T-helper 2 cell treated with Interferon-gamma antibody and Interleukin-4, amounts not matched to agents 5 μg/mL and 100 μg/mL, for 36 hours (primary cell): ENCODE results near the gene HS3ST5.
"Not testable (repeated sequence)": the region's sequence is repeated elsewhere in the genome, so short reads cannot be mapped to it uniquely, and the experiment has no call there.

Experiments
- DNase-seq: peaks from one replicate; pipeline ENCODE4 v3.0.0; 2021; ENCODE audit warnings: low spot score
- H3K27ac Mint-ChIP-seq: one replicate; pipeline ENCODE4 v1.8.0; 2021; ENCODE audit warnings: mild to moderate bottlenecking, mixed read lengths
- H3K27me3 Mint-ChIP-seq: one replicate; pipeline ENCODE4 v1.8.0; 2021; ENCODE audit warnings: low read depth, mixed read lengths
- H3K36me3 Mint-ChIP-seq: one replicate; pipeline ENCODE4 v1.8.0; 2021; ENCODE audit warnings: low read depth, mixed read lengths
- H3K4me1 Mint-ChIP-seq: one replicate; pipeline ENCODE4 v1.8.0; 2021; ENCODE audit warnings: low read depth, mixed read lengths
- H3K4me3 Mint-ChIP-seq: one replicate; pipeline ENCODE4 v1.8.0; 2022; ENCODE audit warnings: mild to moderate bottlenecking, moderate library complexity, mixed read lengths
- H3K9me3 Mint-ChIP-seq: one replicate; pipeline ENCODE4 v1.8.0; 2021; ENCODE audit warnings: mixed read lengths

The HS3ST5 gene

GRCh38 chr6:114355300-114355699, 12.5 kb upstream of the HS3ST5 start:
- H3K4me3 Mint-ChIP-seq = no peak overlapping the region
- no peak overlapping the region for H3K27ac Mint-ChIP-seq
- H3K9me3 Mint-ChIP-seq = no peaks in the 10 kb centered on the region
- no peaks in the 10 kb centered on the region for H3K27me3 Mint-ChIP-seq
- H3K4me1 Mint-ChIP-seq = no peaks in the 10 kb centered on the region
- H3K36me3 Mint-ChIP-seq = no peaks in the 10 kb centered on the region
- no peak for DNase-seq

GRCh38 chr6:114354482-114354881, 11.7 kb upstream of the HS3ST5 start:
- Mint-ChIP-seq H3K9me3 (no peaks in the 10 kb centered on the region), H3K36me3 (no peaks in the 10 kb centered on the region), H3K27ac (no peak overlapping the region), H3K4me1 (no peaks in the 10 kb centered on the region), H3K4me3 (no peak overlapping the region), H3K27me3 (no peaks in the 10 kb centered on the region)
- DNase-seq = no peak

DNA sequence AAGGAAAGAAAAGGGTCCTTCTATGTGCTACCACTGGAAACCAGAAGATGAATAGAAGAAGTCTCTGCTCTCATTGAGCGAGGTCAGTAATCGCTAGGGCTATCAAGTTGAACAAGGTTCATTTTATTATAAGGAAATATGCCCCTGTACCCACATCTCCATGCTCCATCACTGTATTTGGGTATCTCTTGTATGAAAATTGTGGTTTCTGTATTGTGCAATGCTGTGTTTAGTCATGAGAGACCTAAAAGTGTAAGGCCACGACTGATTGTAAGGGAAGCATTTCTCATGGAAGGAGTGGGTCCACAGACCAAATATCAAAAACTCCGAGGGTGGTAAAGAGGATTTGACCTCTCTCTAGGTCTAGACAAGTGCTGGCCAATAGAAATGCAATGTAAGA, 3.6 kb upstream of the HS3ST5 start:
- H3K27me3 Mint-ChIP-seq = peaks cover 21% of the 10 kb centered on the region
- DNase-seq = no peak
- no peaks in the 10 kb centered on the region for H3K36me3 Mint-ChIP-seq
- H3K27ac Mint-ChIP-seq = no peak overlapping the region
- H3K4me1 Mint-ChIP-seq = no peaks in the 10 kb centered on the region
- H3K9me3 Mint-ChIP-seq = no peaks in the 10 kb centered on the region
- H3K4me3 Mint-ChIP-seq = no peak overlapping the region

DNA sequence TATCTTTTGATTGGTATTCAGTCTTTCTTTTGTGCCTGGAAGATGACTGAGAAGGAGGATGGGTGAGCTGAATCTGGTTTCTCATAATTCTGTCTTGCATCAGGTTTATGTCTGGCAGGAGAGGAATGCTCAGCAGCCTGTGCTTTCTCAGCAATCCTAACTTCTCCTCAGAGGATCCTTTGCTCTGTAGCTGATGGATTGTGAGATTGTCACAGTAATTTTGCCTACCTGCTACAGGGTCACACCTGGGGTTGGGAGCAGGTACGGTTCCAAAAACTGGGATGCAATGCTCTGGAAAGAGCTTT, 2.1 kb upstream of the HS3ST5 start:
- H3K9me3 Mint-ChIP-seq = no peaks in the 10 kb centered on the region
- no peak for DNase-seq
- no peaks in the 10 kb centered on the region for H3K4me1 Mint-ChIP-seq
- H3K27me3 Mint-ChIP-seq = peaks cover 32% of the 10 kb centered on the region
- H3K27ac Mint-ChIP-seq = no peak overlapping the region
- no peaks in the 10 kb centered on the region for H3K36me3 Mint-ChIP-seq
- no peak overlapping the region for H3K4me3 Mint-ChIP-seq

DNA sequence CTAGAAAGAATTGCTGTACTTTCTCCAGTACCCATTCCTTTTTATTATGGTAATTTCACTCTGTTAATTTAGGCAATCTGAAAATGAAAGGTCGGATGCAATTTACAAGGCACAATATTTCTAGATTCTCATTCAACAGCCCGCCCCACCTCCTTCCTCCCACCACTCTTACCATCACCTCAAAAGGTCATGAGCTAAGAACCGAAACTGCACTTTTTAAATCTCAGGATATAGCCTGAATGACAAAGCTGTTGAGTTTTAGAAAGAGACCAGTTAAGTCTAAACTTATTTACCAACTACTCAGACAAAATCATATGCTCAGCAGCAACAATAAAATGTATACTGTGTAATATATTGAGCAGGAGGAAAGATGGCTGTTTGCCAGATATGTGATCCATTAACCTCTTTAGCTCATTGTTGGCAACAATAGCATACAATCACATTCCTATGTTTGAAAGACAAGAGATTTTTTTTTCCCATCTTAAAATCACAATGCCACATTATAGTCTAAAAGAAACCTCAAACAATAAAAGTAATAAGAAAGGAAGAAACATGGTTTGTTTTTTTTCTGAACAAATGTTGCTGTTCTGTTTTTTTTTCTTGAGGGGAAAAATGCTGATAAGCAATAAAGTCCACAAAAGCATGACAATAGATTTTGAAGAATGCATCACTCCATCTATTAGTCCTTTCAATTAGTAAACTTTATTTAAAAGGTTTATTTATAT, 1.6 kb upstream of the HS3ST5 start:
- no peak overlapping the region for H3K27ac Mint-ChIP-seq
- DNase-seq = no peak
- H3K27me3 Mint-ChIP-seq = peaks cover 38% of the 10 kb centered on the region

GRCh38 chr6:114343782-114344144, 940 bp upstream of the HS3ST5 start:
- no peaks in the 10 kb centered on the region for H3K4me1 Mint-ChIP-seq
- no peak overlapping the region for H3K4me3 Mint-ChIP-seq
- H3K27me3 Mint-ChIP-seq = peaks cover 40% of the 10 kb centered on the region
- no peak overlapping the region for H3K27ac Mint-ChIP-seq
- no peaks in the 10 kb centered on the region for H3K9me3 Mint-ChIP-seq
- H3K36me3 Mint-ChIP-seq = no peaks in the 10 kb centered on the region
- no peak for DNase-seq

More for the DNA sequence above, 1.6 kb upstream of the HS3ST5 start:
- Mint-ChIP-seq H3K4me1 (no peaks in the 10 kb centered on the region), H3K9me3 (no peaks in the 10 kb centered on the region), H3K4me3 (no peak overlapping the region), H3K36me3 (no peaks in the 10 kb centered on the region)

DNA sequence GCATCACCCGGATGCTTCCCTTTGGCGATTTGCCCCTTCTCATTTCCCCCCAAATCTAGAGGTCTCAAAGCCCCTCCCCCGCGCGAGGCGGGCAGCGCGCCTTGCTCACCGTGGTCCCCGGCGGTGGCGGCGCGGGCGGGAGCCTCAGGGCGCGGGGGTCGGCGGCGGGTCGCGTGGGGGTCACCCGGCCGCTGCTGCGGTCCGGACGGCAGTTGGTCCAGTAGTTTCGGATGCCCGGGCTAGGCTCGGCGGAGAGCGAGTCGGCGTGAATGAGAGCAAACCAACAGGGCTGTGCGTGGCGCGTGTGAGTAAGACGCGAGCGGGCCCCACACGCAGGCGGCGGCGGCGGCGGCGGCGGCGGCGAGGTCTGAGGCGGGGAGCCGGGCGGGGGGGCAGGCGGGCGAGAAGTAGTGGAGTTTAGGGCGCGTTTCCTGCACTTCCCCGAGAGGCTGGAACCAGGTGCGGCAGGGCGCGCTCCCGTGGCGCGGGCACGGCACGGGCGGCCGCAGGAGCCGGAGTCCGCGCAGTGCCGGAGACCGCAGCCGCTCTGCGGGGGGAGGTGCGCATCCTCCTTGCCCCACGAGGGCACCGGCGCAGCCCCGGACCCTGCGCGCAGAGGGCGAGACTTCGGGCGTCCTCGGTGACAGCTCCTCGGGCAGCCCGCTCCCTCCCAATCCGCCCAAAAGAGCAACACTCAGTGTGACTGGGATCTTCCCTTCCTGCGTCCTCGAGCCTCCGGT, 567 bp downstream of the HS3ST5 start:
- no peak for DNase-seq
- Mint-ChIP-seq H3K9me3 (no peaks in the 10 kb centered on the region), H3K27me3 (peaks cover 40% of the 10 kb centered on the region), H3K27ac (no peak overlapping the region), H3K4me3 (peak overlapping the region; percentile 24), H3K36me3 (no peaks in the 10 kb centered on the region), H3K4me1 (no peaks in the 10 kb centered on the region)

DNA sequence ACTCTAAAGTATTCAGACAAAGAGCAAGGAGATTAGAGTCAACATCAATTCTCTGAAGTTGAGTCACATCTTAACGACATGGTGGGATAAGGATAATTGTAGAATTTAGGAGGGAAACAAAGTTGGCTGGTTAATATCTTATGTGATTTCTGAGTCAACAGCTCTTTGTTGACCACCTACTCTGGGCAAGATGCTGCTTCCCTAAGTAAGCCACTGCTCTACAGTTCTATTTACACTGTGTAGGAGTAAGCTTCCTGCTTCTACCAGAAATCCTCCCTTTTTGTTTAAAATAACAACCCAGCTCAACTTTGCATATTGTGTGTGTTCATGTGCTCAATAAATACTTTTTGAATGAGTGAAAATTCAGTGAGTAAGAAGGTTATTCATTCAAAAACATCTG, 3.1 kb downstream of the HS3ST5 start:
- peaks cover 40% of the 10 kb centered on the region for H3K27me3 Mint-ChIP-seq
- H3K4me1 Mint-ChIP-seq = no peaks in the 10 kb centered on the region
- H3K9me3 Mint-ChIP-seq = no peaks in the 10 kb centered on the region
- no peaks in the 10 kb centered on the region for H3K36me3 Mint-ChIP-seq
- no peak overlapping the region for H3K4me3 Mint-ChIP-seq
- H3K27ac Mint-ChIP-seq = no peak overlapping the region
- DNase-seq = no peak

DNA sequence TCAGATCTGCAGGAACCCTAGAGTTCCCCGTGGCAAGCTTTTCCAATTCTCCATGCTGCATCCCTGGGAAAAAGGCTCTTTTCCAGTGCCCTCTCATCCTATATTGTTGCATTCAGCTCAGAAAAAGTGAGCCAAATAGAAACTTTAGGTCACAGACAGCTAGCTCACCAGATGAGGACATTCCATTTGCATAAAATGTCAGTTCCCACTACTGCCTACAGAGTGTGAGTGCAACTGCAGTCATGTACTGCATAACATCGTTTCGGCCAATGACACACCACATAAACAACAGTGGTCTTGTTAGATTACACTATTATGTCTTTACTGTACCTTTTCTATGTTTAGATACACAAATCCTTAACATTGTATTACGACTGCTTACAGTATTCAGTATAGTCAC, 8.6 kb downstream of the HS3ST5 start:
- no peaks in the 10 kb centered on the region for H3K4me1 Mint-ChIP-seq
- no peak overlapping the region for H3K27ac Mint-ChIP-seq

DNA sequence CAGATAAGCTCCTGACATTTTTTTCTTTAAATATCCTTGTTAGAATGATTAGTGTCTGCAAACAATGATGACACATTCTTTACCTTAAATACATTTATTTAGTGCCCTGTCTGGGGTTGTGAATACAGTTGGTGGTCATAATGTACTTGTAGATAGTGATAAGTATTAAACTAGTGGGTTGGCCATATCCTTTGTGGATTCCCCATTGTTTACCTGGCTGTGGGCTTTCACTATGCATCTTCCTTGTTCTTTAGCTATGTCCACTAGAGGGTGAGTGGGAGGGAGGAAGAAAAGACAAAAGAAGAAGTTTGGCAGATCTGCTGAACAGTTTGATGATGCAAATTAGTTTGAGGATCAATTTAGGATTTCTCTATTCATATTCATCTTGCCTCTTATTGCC, 15.7 kb downstream of the HS3ST5 start:
- Mint-ChIP-seq H3K27me3 (no peaks in the 10 kb centered on the region), H3K36me3 (no peaks in the 10 kb centered on the region), H3K9me3 (no peaks in the 10 kb centered on the region), H3K27ac (no peak overlapping the region), H3K4me3 (no peak overlapping the region), H3K4me1 (no peaks in the 10 kb centered on the region)
- DNase-seq = no peak

More for the DNA sequence above, 8.6 kb downstream of the HS3ST5 start:
- no peaks in the 10 kb centered on the region for H3K9me3 Mint-ChIP-seq
- no peak overlapping the region for H3K4me3 Mint-ChIP-seq
- no peak for DNase-seq
- H3K36me3 Mint-ChIP-seq = no peaks in the 10 kb centered on the region
- H3K27me3 Mint-ChIP-seq = peaks cover 2% of the 10 kb centered on the region

GRCh38 chr6:114323784-114324183, 19.0 kb downstream of the HS3ST5 start:
- DNase-seq = no peak
- Mint-ChIP-seq H3K27me3 (no peaks in the 10 kb centered on the region), H3K27ac (no peak overlapping the region), H3K9me3 (no peaks in the 10 kb centered on the region), H3K36me3 (no peaks in the 10 kb centered on the region), H3K4me1 (peaks cover 3% of the 10 kb centered on the region), H3K4me3 (no peak overlapping the region)

DNA sequence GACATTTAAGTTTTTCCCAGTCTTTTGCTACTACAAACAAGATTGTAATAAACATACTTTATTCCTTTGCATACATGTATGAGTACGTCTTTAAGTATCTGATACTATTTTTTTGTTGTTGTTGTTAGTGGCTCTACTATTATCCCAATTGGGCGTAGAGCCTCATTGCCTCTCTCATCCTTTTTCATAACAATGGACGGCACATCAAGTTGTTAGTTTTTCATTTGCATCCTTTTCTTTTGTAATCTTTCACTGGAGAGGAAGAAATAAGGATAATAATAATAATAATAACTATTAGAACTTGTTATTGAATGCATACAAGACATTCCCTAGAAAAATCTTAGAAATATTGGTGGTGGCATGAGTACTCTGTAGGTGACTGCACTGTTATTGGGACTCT, 23.1 kb downstream of the HS3ST5 start:
- Mint-ChIP-seq H3K36me3 (no peaks in the 10 kb centered on the region), H3K27me3 (no peaks in the 10 kb centered on the region), H3K4me3 (no peak overlapping the region), H3K9me3 (no peaks in the 10 kb centered on the region), H3K27ac (no peak overlapping the region), H3K4me1 (peaks cover 3% of the 10 kb centered on the region)
- no peak for DNase-seq

GRCh38 chr6:114315831-114316595, 26.8 kb downstream of the HS3ST5 start:
- Mint-ChIP-seq H3K36me3 (no peaks in the 10 kb centered on the region), H3K9me3 (no peaks in the 10 kb centered on the region), H3K4me3 (no peak overlapping the region), H3K27me3 (no peaks in the 10 kb centered on the region), H3K4me1 (no peaks in the 10 kb centered on the region), H3K27ac (no peak overlapping the region)
- DNase-seq = no peak

GRCh38 chr6:114313816-114314215, 29.0 kb downstream of the HS3ST5 start:
- H3K36me3 Mint-ChIP-seq, DNase-seq, H3K27me3 Mint-ChIP-seq, H3K4me3 Mint-ChIP-seq, H3K27ac Mint-ChIP-seq, H3K9me3 Mint-ChIP-seq, H3K4me1 Mint-ChIP-seq: not testable (repeated sequence)
